MM.1S (cell line): ENCODE measurements around the gene RAD17.

Experiments used
- DNase-seq: peaks from one replicate; pipeline ENCODE4 v3.0.0-alpha.2; 2015
- H2AFZ ChIP-seq: fragments of 300-600 bp; sonication (generic); 2 replicates; pipeline ENCODE4 v1.6.0; 2016; ENCODE audit warnings: antibody characterized with exemption, low read length
- H3F3A ChIP-seq: fragments of 300-600 bp; sonication (generic); 2 replicates; pipeline ENCODE4 v1.6.1; 2016; ENCODE audit warnings: mild to moderate bottlenecking, antibody characterized with exemption, low read length, moderate library complexity, mixed read lengths; ENCODE audit not compliant: insufficient read depth
- H3K27ac ChIP-seq: fragments of 300-600 bp; sonication (generic); 2 replicates; pipeline ENCODE4 v1.5.1; 2016; ENCODE audit warnings: mild to moderate bottlenecking, low read length
- H3K27me3 ChIP-seq: fragments of 300-600 bp; sonication (generic); replicated peaks from 2 replicates; pipeline ENCODE4 v1.6.0; 2016; ENCODE audit warnings: low read length; ENCODE audit not compliant: insufficient read depth
- H3K36me3 ChIP-seq: fragments of 300-600 bp; sonication (generic); replicated peaks from 2 replicates; pipeline ENCODE4 v1.6.1; 2016; ENCODE audit warnings: mild to moderate bottlenecking, low read length, mixed read lengths; ENCODE audit not compliant: insufficient read depth
- H3K4me1 ChIP-seq: fragments of 300-600 bp; sonication (generic); 2 replicates; pipeline ENCODE4 v1.6.1; 2016; ENCODE audit warnings: low read length, mixed read lengths
- H3K4me2 ChIP-seq: fragments of 300-600 bp; sonication (generic); 2 replicates; pipeline ENCODE4 v1.6.0; 2016; ENCODE audit warnings: low read depth, low read length
- H3K4me3 ChIP-seq: fragments of 300-600 bp; sonication (generic); 2 replicates; pipeline ENCODE4 v1.5.1; 2016; ENCODE audit warnings: low read length, mixed read lengths
- H3K79me2 ChIP-seq: fragments of 300-600 bp; sonication (generic); 2 replicates; pipeline ENCODE4 v1.6.1; 2016; ENCODE audit warnings: mixed run types, low read length, mixed read lengths
- H3K9ac ChIP-seq: fragments of 300-600 bp; sonication (generic); 2 replicates; pipeline ENCODE4 v1.6.1; 2016; ENCODE audit warnings: low read length, mixed read lengths
- H3K9me2 ChIP-seq: fragments of 300-600 bp; sonication (generic); replicated peaks from 2 replicates; pipeline ENCODE4 v1.6.1; 2016; ENCODE audit warnings: mild to moderate bottlenecking, low read length, mixed read lengths; ENCODE audit not compliant: insufficient read depth
- H3K9me3 ChIP-seq: fragments of 300-600 bp; sonication (generic); replicated peaks from 2 replicates; pipeline ENCODE4 v1.6.1; 2016; ENCODE audit warnings: mild to moderate bottlenecking, low read length, mixed read lengths; ENCODE audit not compliant: insufficient read depth
- H4K20me1 ChIP-seq: fragments of 300-600 bp; sonication (generic); 2 replicates; pipeline ENCODE4 v1.6.1; 2016; ENCODE audit warnings: mild to moderate bottlenecking, low read length, moderate library complexity, mixed read lengths; ENCODE audit not compliant: insufficient read depth
- EZH2 ChIP-seq: fragments of 300-600 bp; sonication (generic); optimal IDR thresholded peaks from 2 replicates; pipeline ENCODE3; 2017; ENCODE audit warnings: low read depth, mild to moderate bottlenecking, antibody characterized with exemption, low read length, mixed read lengths
- EZH2phosphoT487 ChIP-seq: fragments of 300-600 bp; sonication (generic); IDR thresholded peaks from 2 replicates; pipeline ENCODE4 v1.6.1; 2018; ENCODE audit warnings: antibody characterized with exemption, low read length
- TF ChIP-seq, protein P1 (sequence below): fragments of 300-600 bp; sonication (generic); IDR thresholded peaks from 2 replicates; pipeline ENCODE4 v1.5.1; 2016; ENCODE audit warnings: antibody characterized with exemption, low read length, mixed read lengths

The RAD17 gene

DNA sequence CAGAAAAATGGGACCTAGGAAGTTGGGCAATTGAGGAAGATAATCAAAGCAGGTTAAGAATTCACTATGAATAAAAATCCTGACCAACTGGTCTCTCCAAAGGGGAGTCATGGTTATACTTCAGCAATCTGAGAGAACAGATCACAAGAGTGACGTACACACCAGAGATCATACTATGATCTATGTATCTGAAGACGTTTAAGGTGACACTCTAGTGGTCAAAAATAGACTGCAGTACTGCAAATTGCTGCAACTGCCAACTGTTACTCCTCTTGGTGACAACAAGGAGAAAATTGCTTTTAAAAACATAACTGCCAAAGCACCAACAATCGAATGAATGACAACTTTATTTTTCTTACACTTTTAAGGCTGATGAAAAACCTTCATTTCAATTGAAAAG lies 5.2 kb upstream of the RAD17 start:
- DNase-seq = no peak
- H3K4me2 ChIP-seq = no peak overlapping the region
- H3K4me1 ChIP-seq = peaks cover 10% of the 10 kb centered on the region; the same call in 1 of the 2 replicates
- no peaks in the 10 kb centered on the region for H3K9me3 ChIP-seq
- no peaks in the 10 kb centered on the region for H3F3A ChIP-seq
- H3K9ac ChIP-seq = no peak overlapping the region
- TF ChIP-seq, protein P1, sequence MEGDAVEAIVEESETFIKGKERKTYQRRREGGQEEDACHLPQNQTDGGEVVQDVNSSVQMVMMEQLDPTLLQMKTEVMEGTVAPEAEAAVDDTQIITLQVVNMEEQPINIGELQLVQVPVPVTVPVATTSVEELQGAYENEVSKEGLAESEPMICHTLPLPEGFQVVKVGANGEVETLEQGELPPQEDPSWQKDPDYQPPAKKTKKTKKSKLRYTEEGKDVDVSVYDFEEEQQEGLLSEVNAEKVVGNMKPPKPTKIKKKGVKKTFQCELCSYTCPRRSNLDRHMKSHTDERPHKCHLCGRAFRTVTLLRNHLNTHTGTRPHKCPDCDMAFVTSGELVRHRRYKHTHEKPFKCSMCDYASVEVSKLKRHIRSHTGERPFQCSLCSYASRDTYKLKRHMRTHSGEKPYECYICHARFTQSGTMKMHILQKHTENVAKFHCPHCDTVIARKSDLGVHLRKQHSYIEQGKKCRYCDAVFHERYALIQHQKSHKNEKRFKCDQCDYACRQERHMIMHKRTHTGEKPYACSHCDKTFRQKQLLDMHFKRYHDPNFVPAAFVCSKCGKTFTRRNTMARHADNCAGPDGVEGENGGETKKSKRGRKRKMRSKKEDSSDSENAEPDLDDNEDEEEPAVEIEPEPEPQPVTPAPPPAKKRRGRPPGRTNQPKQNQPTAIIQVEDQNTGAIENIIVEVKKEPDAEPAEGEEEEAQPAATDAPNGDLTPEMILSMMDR = peak; percentile 40
- no peak for TF ChIP-seq EZH2phosphoT487
- H3K27ac ChIP-seq = no peak overlapping the region
- no peaks in the 10 kb centered on the region for H3K9me2 ChIP-seq
- no peak overlapping the region for H2AFZ ChIP-seq
- H3K4me3 ChIP-seq = no peak overlapping the region
- H3K79me2 ChIP-seq = peaks cover 88% of the 10 kb centered on the region
- no peaks in the 10 kb centered on the region for H3K27me3 ChIP-seq
- H3K36me3 ChIP-seq = no peaks in the 10 kb centered on the region; the same call in 1 of the 2 replicates
- H4K20me1 ChIP-seq = no peaks in the 10 kb centered on the region

DNA sequence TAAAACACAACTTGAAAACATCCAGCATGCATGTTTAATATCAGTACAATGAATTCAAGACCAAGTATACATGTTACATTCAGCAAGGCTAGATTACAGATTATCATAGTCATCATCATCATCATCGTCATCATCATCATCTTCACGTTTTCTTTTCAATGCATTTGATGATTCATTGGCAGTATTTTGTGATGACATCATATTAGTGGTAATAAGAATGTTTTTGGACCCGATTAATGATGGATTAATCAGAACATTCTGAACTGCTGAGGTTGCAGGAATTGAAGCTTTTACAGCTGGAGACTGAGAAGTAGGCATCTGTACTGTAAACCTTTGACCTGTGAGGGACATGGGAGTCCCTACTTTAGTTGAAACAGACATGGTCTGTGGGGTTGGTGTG lies 4.8 kb upstream of the RAD17 start:
- no peak overlapping the region for H2AFZ ChIP-seq
- no peaks in the 10 kb centered on the region for H3K27me3 ChIP-seq
- H3K4me3 ChIP-seq = no peak overlapping the region
- H3K4me2 ChIP-seq = no peak overlapping the region
- H3K79me2 ChIP-seq = peaks cover 86% of the 10 kb centered on the region
- H3K9ac ChIP-seq = no peak overlapping the region
- peaks cover 10% of the 10 kb centered on the region; the same call in 1 of the 2 replicates for H3K4me1 ChIP-seq
- H3K9me2 ChIP-seq = no peaks in the 10 kb centered on the region
- TF ChIP-seq, protein P1 = no peak
- TF ChIP-seq EZH2 = no peak
- TF ChIP-seq EZH2phosphoT487 = no peak
- DNase-seq = no peak
- peaks cover 2% of the 10 kb centered on the region; the same call in 1 of the 2 replicates for H3F3A ChIP-seq
- H3K36me3 ChIP-seq = no peaks in the 10 kb centered on the region; the same call in 1 of the 2 replicates
- no peaks in the 10 kb centered on the region for H4K20me1 ChIP-seq
- no peak overlapping the region for H3K27ac ChIP-seq
- no peaks in the 10 kb centered on the region for H3K9me3 ChIP-seq

GRCh38 chr5:69367697-69368279 lies 1.8 kb upstream of the RAD17 start:
- Histone ChIP-seq H3K79me2 (peaks cover 91% of the 10 kb centered on the region), H3F3A (peaks cover 4% of the 10 kb centered on the region; the same call in 1 of the 2 replicates), H3K36me3 (no peaks in the 10 kb centered on the region; the same call in 1 of the 2 replicates), H3K4me2 (peak overlapping the region; percentile 88), H3K4me3 (peak overlapping the region; percentile 100), H3K9me2 (no peaks in the 10 kb centered on the region), H3K9me3 (no peaks in the 10 kb centered on the region), H3K27me3 (no peaks in the 10 kb centered on the region), H4K20me1 (no peaks in the 10 kb centered on the region), H3K27ac (no peak overlapping the region), H3K4me1 (peaks cover 15% of the 10 kb centered on the region; the same call in 1 of the 2 replicates), H2AFZ (no peak overlapping the region), H3K9ac (peak overlapping the region; percentile 94; the same call in 1 of the 2 replicates)
- TF ChIP-seq, protein P1 = no peak
- no peak for TF ChIP-seq EZH2phosphoT487
- no peak for TF ChIP-seq EZH2
- DNase-seq = no peak
